Measurements from ENCODE around the gene SHC2.

- TF ChIP-seq CBFB (CRISPR knock-in tag; IDR thresholded peaks at IDR 0.05) = no peak
- no peak for TF ChIP-seq GTF2E2 (tag; IDR thresholded peaks at IDR 0.05)
- no peak for TF ChIP-seq CTCF (IDR thresholded peaks at IDR 0.05 in 2 of 3, conservative IDR thresholded peaks at IDR 0.05 in 1 of 3; ENCODE audit: insufficient read depth in 2 of 3, low read depth in 1 of 3, low read length in 3 of 3)
- no peak for TF ChIP-seq ESRRB (CRISPR knock-in tag; IDR thresholded peaks at IDR 0.05; ENCODE audit: borderline replicate concordance)
- TF ChIP-seq ZNF644 (tag; IDR thresholded peaks at IDR 0.05; ENCODE audit: low read depth) = no peak
- no peak for TF ChIP-seq BHLHE40 (IDR thresholded peaks at IDR 0.05; ENCODE audit: low read length)
- TF ChIP-seq TSC22D4 (tag; IDR thresholded peaks at IDR 0.05) = no peak
- no peak for TF ChIP-seq RBM22 (IDR thresholded peaks at IDR 0.05; ENCODE audit: low read depth, low read length, poor library complexity, severe bottlenecking)
Measured at GRCh38 chr19:400976-401865, 59.6 kb downstream of the SHC2 start.

Data from K562 (cell line).